Glutamatergic neuron (in vitro differentiated cells): ENCODE data around the gene TAP2. TPM values are rescaled to one million over a fixed set of nuclear protein-coding genes. Genes with fewer than 3 reads are reported as not detected.
A peak's percentile ranks its signal among the peaks of the same experiment; 100 is the strongest.

Experiments used
- DNase-seq: peaks from one replicate; pipeline ENCODE4 v3.0.0; 2022
- H3K27ac Mint-ChIP-seq: one replicate; pipeline ENCODE4 v1.8.0; 2020; ENCODE audit warnings: mild to moderate bottlenecking, mixed read lengths, inconsistent platforms; ENCODE audit not compliant: unreplicated experiment
- H3K27me3 Mint-ChIP-seq: one replicate; pipeline ENCODE4 v1.8.0; 2020; ENCODE audit warnings: mild to moderate bottlenecking, moderate library complexity, mixed read lengths, inconsistent platforms; ENCODE audit not compliant: unreplicated experiment
- H3K36me3 Mint-ChIP-seq: one replicate; pipeline ENCODE4 v1.8.0; 2020; ENCODE audit warnings: mild to moderate bottlenecking, mixed read lengths, inconsistent platforms; ENCODE audit not compliant: unreplicated experiment
- H3K4me1 Mint-ChIP-seq: one replicate; pipeline ENCODE4 v1.8.0; 2020; ENCODE audit warnings: mild to moderate bottlenecking, low read depth, mixed read lengths, inconsistent platforms; ENCODE audit not compliant: unreplicated experiment
- H3K4me3 Mint-ChIP-seq: one replicate; pipeline ENCODE4 v1.8.0; 2020; ENCODE audit warnings: mild to moderate bottlenecking, mixed read lengths, inconsistent platforms; ENCODE audit not compliant: unreplicated experiment
- H3K9me3 Mint-ChIP-seq: one replicate; pipeline ENCODE4 v1.8.0; 2020; ENCODE audit warnings: mild to moderate bottlenecking, moderate library complexity, mixed read lengths, inconsistent platforms; ENCODE audit not compliant: unreplicated experiment
- CTCF ChIP-seq: fragments of 200-600 bp; sonication (generic); IDR thresholded peaks from one replicate; pipeline ENCODE4 v1.5.0; 2021; ENCODE audit not compliant: partially characterized antibody, unreplicated experiment
- total RNA-seq: library from RNA; stranded (reverse); fragmentation: NEBNext Ultra II Directional; extraction: Animal tissue kit (Norgen Biotek cat#: 25700); gene quantifications from one replicate; pipeline ENCODE4 v1.2.1, GENCODE V29; 2021; ENCODE audit not compliant: unreplicated experiment

Gene TAP2
- total RNA-seq, 1 donor from 2014 or later = 1.9 TPM

GRCh38 chr6:32868257-32868788 lies 29.8 kb upstream of the TAP2 start:
- no peaks in the 10 kb centered on the region for H3K9me3 Mint-ChIP-seq
- no peak overlapping the region for H3K4me3 Mint-ChIP-seq
- no peaks in the 10 kb centered on the region for H3K36me3 Mint-ChIP-seq
- H3K4me1 Mint-ChIP-seq = no peaks in the 10 kb centered on the region
- H3K27ac Mint-ChIP-seq = no peak overlapping the region
- peak; percentile 99 for TF ChIP-seq CTCF
- peak; percentile 80 for DNase-seq
- H3K27me3 Mint-ChIP-seq = no peaks in the 10 kb centered on the region

- Mint-ChIP-seq H3K36me3 (no peaks in the 10 kb centered on the region), H3K27me3 (no peaks in the 10 kb centered on the region), H3K4me3 (no peak overlapping the region), H3K4me1 (no peaks in the 10 kb centered on the region), H3K27ac (no peak overlapping the region), H3K9me3 (no peaks in the 10 kb centered on the region)
- no peak for DNase-seq
- TF ChIP-seq CTCF = no peak
These were observed 29.2 kb upstream of the TAP2 start for GRCh38 chr6:32867554-32868256.

DNA sequence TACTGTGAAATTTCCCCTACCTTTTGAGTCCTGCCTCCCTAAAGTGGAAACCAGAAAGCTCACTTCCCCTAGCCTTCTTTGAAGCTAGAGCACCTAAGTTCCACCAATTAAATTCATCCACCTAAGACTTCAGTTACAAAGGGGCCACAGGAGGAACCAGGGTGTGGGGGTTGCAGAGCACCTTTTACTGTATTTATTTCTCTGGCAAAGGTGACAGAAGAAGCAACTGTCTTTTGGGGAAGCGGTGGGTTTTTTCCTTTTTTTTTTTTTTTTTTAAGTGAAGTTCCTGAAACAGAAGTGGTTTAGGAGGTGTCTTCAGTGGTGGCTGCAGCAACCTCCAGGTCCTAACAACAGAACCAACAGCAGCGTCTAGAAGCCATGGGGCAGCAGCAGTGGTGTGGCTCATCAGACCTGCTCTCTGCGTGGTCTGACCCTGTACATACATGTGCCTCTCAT lies 28.5 kb upstream of the TAP2 start:
- H3K27me3 Mint-ChIP-seq = no peaks in the 10 kb centered on the region
- no peak for DNase-seq
- TF ChIP-seq CTCF = no peak
- no peaks in the 10 kb centered on the region for H3K36me3 Mint-ChIP-seq
- H3K4me1 Mint-ChIP-seq = no peaks in the 10 kb centered on the region
- H3K9me3 Mint-ChIP-seq = no peaks in the 10 kb centered on the region
- H3K27ac Mint-ChIP-seq = no peak overlapping the region
- no peak overlapping the region for H3K4me3 Mint-ChIP-seq

GRCh38 chr6:32865724-32866443 lies 27.3 kb upstream of the TAP2 start:
- H3K9me3 Mint-ChIP-seq = no peaks in the 10 kb centered on the region
- H3K4me3 Mint-ChIP-seq = no peak overlapping the region
- no peak for TF ChIP-seq CTCF
- H3K27me3 Mint-ChIP-seq = no peaks in the 10 kb centered on the region
- no peak overlapping the region for H3K27ac Mint-ChIP-seq
- H3K4me1 Mint-ChIP-seq = no peaks in the 10 kb centered on the region
- no peaks in the 10 kb centered on the region for H3K36me3 Mint-ChIP-seq
- DNase-seq = no peak

- Mint-ChIP-seq H3K27ac (no peak overlapping the region), H3K36me3 (no peaks in the 10 kb centered on the region), H3K4me3 (no peak overlapping the region), H3K27me3 (peaks cover 2% of the 10 kb centered on the region), H3K9me3 (no peaks in the 10 kb centered on the region), H3K4me1 (no peaks in the 10 kb centered on the region)
- DNase-seq = no peak
- TF ChIP-seq CTCF = no peak
These were observed 24.2 kb upstream of the TAP2 start for GRCh38 chr6:32862725-32863124.
